Measurements from ENCODE around the gene MAPK9.

The MAPK9 gene

GRCh38 chr5:180194410-180195345, 97.2 kb downstream of the MAPK9 start:
- H3K4me3 ChIP-seq (ENCODE audit: low read length) = no peak overlapping the region
- no peaks in the 10 kb centered on the region for H3K9me2 ChIP-seq (replicated peaks; ENCODE audit: control insufficient read depth, low read length)
- no peaks in the 10 kb centered on the region for H3F3A ChIP-seq (ENCODE audit: control insufficient read depth, insufficient read depth)
- H3K4me1 ChIP-seq (ENCODE audit: control insufficient read depth, low read length) = no peaks in the 10 kb centered on the region
- TF ChIP-seq, protein P1, sequence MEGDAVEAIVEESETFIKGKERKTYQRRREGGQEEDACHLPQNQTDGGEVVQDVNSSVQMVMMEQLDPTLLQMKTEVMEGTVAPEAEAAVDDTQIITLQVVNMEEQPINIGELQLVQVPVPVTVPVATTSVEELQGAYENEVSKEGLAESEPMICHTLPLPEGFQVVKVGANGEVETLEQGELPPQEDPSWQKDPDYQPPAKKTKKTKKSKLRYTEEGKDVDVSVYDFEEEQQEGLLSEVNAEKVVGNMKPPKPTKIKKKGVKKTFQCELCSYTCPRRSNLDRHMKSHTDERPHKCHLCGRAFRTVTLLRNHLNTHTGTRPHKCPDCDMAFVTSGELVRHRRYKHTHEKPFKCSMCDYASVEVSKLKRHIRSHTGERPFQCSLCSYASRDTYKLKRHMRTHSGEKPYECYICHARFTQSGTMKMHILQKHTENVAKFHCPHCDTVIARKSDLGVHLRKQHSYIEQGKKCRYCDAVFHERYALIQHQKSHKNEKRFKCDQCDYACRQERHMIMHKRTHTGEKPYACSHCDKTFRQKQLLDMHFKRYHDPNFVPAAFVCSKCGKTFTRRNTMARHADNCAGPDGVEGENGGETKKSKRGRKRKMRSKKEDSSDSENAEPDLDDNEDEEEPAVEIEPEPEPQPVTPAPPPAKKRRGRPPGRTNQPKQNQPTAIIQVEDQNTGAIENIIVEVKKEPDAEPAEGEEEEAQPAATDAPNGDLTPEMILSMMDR (IDR thresholded peaks at IDR 0.05; ENCODE audit: low read depth, low read length, poor library complexity, severe bottlenecking) = no peak
- no peak for TF ChIP-seq EZH2phosphoT487 (IDR thresholded peaks at IDR 0.05; ENCODE audit: borderline replicate concordance, low read length)
- H4K20me1 ChIP-seq (ENCODE audit: control insufficient read depth, insufficient read depth, low read depth, low read length) = no peaks in the 10 kb centered on the region
- H3K27me3 ChIP-seq (ENCODE audit: control insufficient read depth, low read length) = no peaks in the 10 kb centered on the region
- no peak overlapping the region for H3K4me2 ChIP-seq (ENCODE audit: low read length)
- no peak overlapping the region for H3K27ac ChIP-seq (ENCODE audit: low read depth, low read length)
- H3K36me3 ChIP-seq (ENCODE audit: control insufficient read depth, low read length) = no peaks in the 10 kb centered on the region
- no peaks in the 10 kb centered on the region for H3K9me3 ChIP-seq (ENCODE audit: control insufficient read depth, insufficient read depth, low read length)
- no peaks in the 10 kb centered on the region for H3K79me2 ChIP-seq (ENCODE audit: control insufficient read depth, low read length)

DNA sequence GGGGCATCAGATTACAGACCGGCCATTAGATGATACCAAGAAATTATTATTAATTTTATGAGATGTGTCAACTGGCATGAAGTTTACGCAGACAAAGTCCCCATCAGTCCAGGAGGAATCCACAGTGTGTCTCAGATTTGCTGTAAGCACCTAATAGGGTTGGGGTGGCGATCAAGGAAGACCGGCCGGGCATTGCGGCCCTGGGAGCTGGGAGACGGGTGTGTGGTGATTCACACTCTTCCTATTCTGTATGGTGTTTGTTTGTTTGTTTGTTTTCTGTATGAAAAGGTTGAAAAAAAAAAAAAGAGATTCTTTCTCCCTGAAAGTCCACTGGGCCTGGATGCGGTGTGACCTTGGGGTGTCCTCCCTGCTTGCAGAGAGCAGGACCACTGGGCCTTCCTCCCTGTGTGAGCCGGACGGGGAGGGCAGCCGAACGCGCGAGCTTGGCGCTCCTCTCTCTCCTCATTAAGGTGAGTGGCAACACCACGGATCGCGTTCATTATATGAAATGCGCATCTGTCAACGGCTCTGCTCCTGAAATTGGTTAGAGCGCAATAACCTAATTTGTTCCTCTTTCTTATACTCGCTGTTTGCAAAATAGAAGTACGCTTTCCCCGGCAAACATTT, 98.0 kb downstream of the MAPK9 start:
- Histone ChIP-seq H3K27ac (ENCODE audit: low read depth, low read length) (no peak overlapping the region), H3K4me3 (ENCODE audit: low read length) (no peak overlapping the region), H3K36me3 (ENCODE audit: control insufficient read depth, low read length) (no peaks in the 10 kb centered on the region), H3K79me2 (ENCODE audit: control insufficient read depth, low read length) (no peaks in the 10 kb centered on the region), H3K9me2 (replicated peaks; ENCODE audit: control insufficient read depth, low read length) (no peaks in the 10 kb centered on the region), H3K9me3 (ENCODE audit: control insufficient read depth, insufficient read depth, low read length) (no peaks in the 10 kb centered on the region), H3K4me1 (ENCODE audit: control insufficient read depth, low read length) (no peaks in the 10 kb centered on the region), H3F3A (ENCODE audit: control insufficient read depth, insufficient read depth) (no peaks in the 10 kb centered on the region), H3K27me3 (ENCODE audit: control insufficient read depth, low read length) (no peaks in the 10 kb centered on the region), H4K20me1 (ENCODE audit: control insufficient read depth, insufficient read depth, low read depth, low read length) (no peaks in the 10 kb centered on the region), H3K4me2 (ENCODE audit: low read length) (no peak overlapping the region)
- TF ChIP-seq, protein P1 (IDR thresholded peaks at IDR 0.05; ENCODE audit: low read depth, low read length, poor library complexity, severe bottlenecking) = no peak
- no peak for TF ChIP-seq EZH2phosphoT487 (IDR thresholded peaks at IDR 0.05; ENCODE audit: borderline replicate concordance, low read length)

GRCh38 chr5:180191716-180192115, 100.2 kb downstream of the MAPK9 start:
- no peaks in the 10 kb centered on the region for H3K4me1 ChIP-seq (ENCODE audit: control insufficient read depth, low read length)
- no peaks in the 10 kb centered on the region for H3F3A ChIP-seq (ENCODE audit: control insufficient read depth, insufficient read depth)
- no peaks in the 10 kb centered on the region for H3K36me3 ChIP-seq (ENCODE audit: control insufficient read depth, low read length)
- no peak overlapping the region for H3K4me3 ChIP-seq (ENCODE audit: low read length)
- H3K27ac ChIP-seq (ENCODE audit: low read depth, low read length) = no peak overlapping the region
- H3K4me2 ChIP-seq (ENCODE audit: low read length) = no peak overlapping the region
- H3K27me3 ChIP-seq (ENCODE audit: control insufficient read depth, low read length) = no peaks in the 10 kb centered on the region
- TF ChIP-seq, protein P1 (IDR thresholded peaks at IDR 0.05; ENCODE audit: low read depth, low read length, poor library complexity, severe bottlenecking) = no peak
- TF ChIP-seq EZH2phosphoT487 (IDR thresholded peaks at IDR 0.05; ENCODE audit: borderline replicate concordance, low read length) = no peak
- H3K9me2 ChIP-seq (replicated peaks; ENCODE audit: control insufficient read depth, low read length) = no peaks in the 10 kb centered on the region
- H3K9me3 ChIP-seq (ENCODE audit: control insufficient read depth, insufficient read depth, low read length) = no peaks in the 10 kb centered on the region
- no peaks in the 10 kb centered on the region for H3K79me2 ChIP-seq (ENCODE audit: control insufficient read depth, low read length)
- H4K20me1 ChIP-seq (ENCODE audit: control insufficient read depth, insufficient read depth, low read depth, low read length) = no peaks in the 10 kb centered on the region

Measured in DOHH2 (cell line).